Measurements from ENCODE around the gene MAPKAPK5. TPM values are rescaled to one million over a fixed set of nuclear protein-coding genes. Genes with fewer than 3 reads are reported as not detected.
A peak's percentile ranks its signal among the peaks of the same experiment; 100 is the strongest.

MAPKAPK5 gene
- total RNA-seq, 5 donors from 2014 or later (not counting 1 experiment from before 2014, with no cell fraction given), result 59.1 to 70.2 (median 65.3) TPM

- H3K27me3 Mint-ChIP-seq, result no peaks in the 10 kb centered on the region
- Histone ChIP-seq H3K27ac (ENCODE audit: low read length) (no peak overlapping the region), H3K27me3 (replicated peaks in 1 of 2; ENCODE audit: control insufficient read depth in 2 of 2, extremely low read depth in 1 of 2, insufficient read depth in 2 of 2, low read length in 1 of 2) (no peaks in the 10 kb centered on the region), H3K4me3 (ENCODE audit: control insufficient read depth in 1 of 2, extremely low read depth in 1 of 2, low read length in 1 of 2) (no peak overlapping the region), H3K9me3 (no peaks in the 10 kb centered on the region), H3K36me3 (ENCODE audit: control insufficient read depth in 2 of 2, extremely low read depth in 1 of 2, insufficient read depth in 1 of 2, low read length in 1 of 2) (peaks cover 0 to 13% of the 10 kb centered on the region in 2 donors), H3K4me1 (ENCODE audit: control insufficient read depth in 1 of 2, extremely low read depth in 1 of 2, insufficient read depth in 2 of 2, low read length in 2 of 2) (peaks cover 7 to 23% of the 10 kb centered on the region in 2 experiments)
- H3K27ac Mint-ChIP-seq, result peak overlapping the region in 1 of 2 donors; percentile 3
- peaks cover 56 to 57% (median 56%) of the 10 kb centered on the region in 3 donors for H3K4me1 Mint-ChIP-seq
- DNase-seq (no peak), ATAC-seq (replicated peaks in 1 of 4) (no peak)
- no peak overlapping the region for H3K4me3 Mint-ChIP-seq
- ChIA-PET POLR2A (no interaction called here), CTCF (no interaction called here)
- WGBS (ENCODE audit: insufficient coverage), result no CpG with 5 or more reads among the region's 2 CpGs
- no peaks in the 10 kb centered on the region for H3K9me3 Mint-ChIP-seq
- peaks cover 18% of the 10 kb centered on the region for H3K36me3 Mint-ChIP-seq
These were observed 4.0 kb downstream of the MAPKAPK5 start for GRCh38 chr12:111846016-111846415.

GRCh38 chr12:111850526-111850925, 8.5 kb downstream of the MAPKAPK5 start:
- ATAC-seq (replicated peaks in 1 of 4), result no peak
- peaks cover 4 to 9% of the 10 kb centered on the region in 2 donors for H3K36me3 ChIP-seq (ENCODE audit: control insufficient read depth in 2 of 2, extremely low read depth in 1 of 2, insufficient read depth in 1 of 2, low read length in 1 of 2)
- no peak overlapping the region for H3K27ac Mint-ChIP-seq
- CTCF ChIA-PET, result no interaction called here
- H3K4me3 Mint-ChIP-seq, result no peak overlapping the region
- DNase-seq, result no peak
- no peak overlapping the region for H3K4me3 ChIP-seq (ENCODE audit: control insufficient read depth in 1 of 2, extremely low read depth in 1 of 2, low read length in 1 of 2)
- H3K4me1 ChIP-seq (ENCODE audit: control insufficient read depth in 1 of 2, extremely low read depth in 1 of 2, insufficient read depth in 2 of 2, low read length in 2 of 2), result peaks cover 0 to 3% of the 10 kb centered on the region in 2 experiments
- H3K27me3 ChIP-seq (replicated peaks in 1 of 2; ENCODE audit: control insufficient read depth in 2 of 2, extremely low read depth in 1 of 2, insufficient read depth in 2 of 2, low read length in 1 of 2), result no peaks in the 10 kb centered on the region
- no peaks in the 10 kb centered on the region for H3K9me3 Mint-ChIP-seq
- 100% methylated on average over 2 of the region's 2 CpGs for WGBS (ENCODE audit: insufficient coverage)
- POLR2A ChIA-PET, result no interaction called here
- H3K9me3 ChIP-seq, result no peaks in the 10 kb centered on the region
- H3K4me1 Mint-ChIP-seq, result peaks cover 41 to 46% (median 43%) of the 10 kb centered on the region in 3 donors
- peaks cover 29% of the 10 kb centered on the region for H3K36me3 Mint-ChIP-seq
- H3K27me3 Mint-ChIP-seq, result no peaks in the 10 kb centered on the region
- no peak overlapping the region for H3K27ac ChIP-seq (ENCODE audit: low read length)

- Mint-ChIP-seq H3K9me3 (no peaks in the 10 kb centered on the region), H3K4me3 (no peak overlapping the region), H3K36me3 (peaks cover 23% of the 10 kb centered on the region), H3K4me1 (peaks cover 29 to 49% (median 43%) of the 10 kb centered on the region in 3 donors), H3K27me3 (no peaks in the 10 kb centered on the region), H3K27ac (no peak overlapping the region)
- Histone ChIP-seq H3K27me3 (replicated peaks in 1 of 2; ENCODE audit: control insufficient read depth in 2 of 2, extremely low read depth in 1 of 2, insufficient read depth in 2 of 2, low read length in 1 of 2) (no peaks in the 10 kb centered on the region), H3K4me1 (ENCODE audit: control insufficient read depth in 1 of 2, extremely low read depth in 1 of 2, insufficient read depth in 2 of 2, low read length in 2 of 2) (no peaks in the 10 kb centered on the region), H3K36me3 (ENCODE audit: control insufficient read depth in 2 of 2, extremely low read depth in 1 of 2, insufficient read depth in 1 of 2, low read length in 1 of 2) (peaks cover 4% of the 10 kb centered on the region in 2 donors), H3K9me3 (no peaks in the 10 kb centered on the region), H3K27ac (ENCODE audit: low read length) (no peak overlapping the region), H3K4me3 (ENCODE audit: control insufficient read depth in 1 of 2, extremely low read depth in 1 of 2, low read length in 1 of 2) (no peak overlapping the region)
- no peak for DNase-seq
- ATAC-seq (replicated peaks in 1 of 4), result no peak
- ChIA-PET CTCF (no interaction called here), POLR2A (no interaction called here)
- no CpG with 5 or more reads among the region's 2 CpGs for WGBS (ENCODE audit: insufficient coverage)
These were observed 16.2 kb downstream of the MAPKAPK5 start for GRCh38 chr12:111858186-111858585.

- 100% methylated on average over 5 of the region's 7 CpGs for WGBS (ENCODE audit: insufficient coverage)
- Mint-ChIP-seq H3K4me1 (peaks cover 27 to 50% (median 45%) of the 10 kb centered on the region in 3 donors), H3K9me3 (no peaks in the 10 kb centered on the region), H3K4me3 (no peak overlapping the region), H3K36me3 (peaks cover 22% of the 10 kb centered on the region), H3K27ac (no peak overlapping the region), H3K27me3 (no peaks in the 10 kb centered on the region)
- H3K4me3 ChIP-seq (ENCODE audit: control insufficient read depth in 1 of 2, extremely low read depth in 1 of 2, low read length in 1 of 2), result no peak overlapping the region
- no peak for ATAC-seq (replicated peaks in 1 of 4)
- no peaks in the 10 kb centered on the region for H3K27me3 ChIP-seq (replicated peaks in 1 of 2; ENCODE audit: control insufficient read depth in 2 of 2, extremely low read depth in 1 of 2, insufficient read depth in 2 of 2, low read length in 1 of 2)
- ChIA-PET CTCF (no interaction called here), POLR2A (interaction anchor here in 1 of 2 donors (0.6 kb wide), 1 partner anchor 10 kb away, joined by 4 read pairs; no protein-coding TSS in a partner anchor)
- no peak overlapping the region for H3K27ac ChIP-seq (ENCODE audit: low read length)
- no peaks in the 10 kb centered on the region for H3K9me3 ChIP-seq
- H3K36me3 ChIP-seq (ENCODE audit: control insufficient read depth in 2 of 2, extremely low read depth in 1 of 2, insufficient read depth in 1 of 2, low read length in 1 of 2), result peaks cover 0 to 4% of the 10 kb centered on the region in 2 donors
- DNase-seq, result no peak
- no peaks in the 10 kb centered on the region for H3K4me1 ChIP-seq (ENCODE audit: control insufficient read depth in 1 of 2, extremely low read depth in 1 of 2, insufficient read depth in 2 of 2, low read length in 2 of 2)
These were observed 16.8 kb downstream of the MAPKAPK5 start for GRCh38 chr12:111858778-111859177.

- CTCF ChIA-PET, result interaction anchor here in 1 of 2 donors (0.7 kb wide), 1 partner anchor 242 kb away, joined by 3 read pairs; no protein-coding TSS in a partner anchor
- Histone ChIP-seq H3K27me3 (replicated peaks in 1 of 2; ENCODE audit: control insufficient read depth in 2 of 2, extremely low read depth in 1 of 2, insufficient read depth in 2 of 2, low read length in 1 of 2) (no peaks in the 10 kb centered on the region), H3K4me3 (ENCODE audit: control insufficient read depth in 1 of 2, extremely low read depth in 1 of 2, low read length in 1 of 2) (no peak overlapping the region), H3K9me3 (no peaks in the 10 kb centered on the region), H3K4me1 (ENCODE audit: control insufficient read depth in 1 of 2, extremely low read depth in 1 of 2, insufficient read depth in 2 of 2, low read length in 2 of 2) (no peaks in the 10 kb centered on the region), H3K27ac (ENCODE audit: low read length) (no peak overlapping the region), H3K36me3 (ENCODE audit: control insufficient read depth in 2 of 2, extremely low read depth in 1 of 2, insufficient read depth in 1 of 2, low read length in 1 of 2) (peaks cover 9 to 47% of the 10 kb centered on the region in 2 donors)
- no peak for DNase-seq
- no CpG with 5 or more reads among the region's 1 CpG for WGBS (ENCODE audit: insufficient coverage)
- H3K4me1 Mint-ChIP-seq, result peaks cover 0 to 21% (median 15%) of the 10 kb centered on the region in 3 donors
- no peaks in the 10 kb centered on the region for H3K27me3 Mint-ChIP-seq
- POLR2A ChIA-PET, result no interaction called here
- H3K27ac Mint-ChIP-seq, result no peak overlapping the region
- peaks cover 31% of the 10 kb centered on the region for H3K36me3 Mint-ChIP-seq
- no peaks in the 10 kb centered on the region for H3K9me3 Mint-ChIP-seq
- no peak overlapping the region for H3K4me3 Mint-ChIP-seq
- no peak for ATAC-seq (replicated peaks in 1 of 4)
These were observed 22.9 kb downstream of the MAPKAPK5 start for GRCh38 chr12:111864913-111865312.

GRCh38 chr12:111867531-111867930, 25.5 kb downstream of the MAPKAPK5 start:
- WGBS (ENCODE audit: insufficient coverage), result no CpG with 5 or more reads among the region's 2 CpGs
- ChIA-PET CTCF (no interaction called here), POLR2A (no interaction called here)
- no peaks in the 10 kb centered on the region for H3K27me3 Mint-ChIP-seq
- no peak overlapping the region for H3K4me3 Mint-ChIP-seq
- H3K36me3 Mint-ChIP-seq, result peaks cover 49% of the 10 kb centered on the region
- H3K27me3 ChIP-seq (replicated peaks in 1 of 2; ENCODE audit: control insufficient read depth in 2 of 2, extremely low read depth in 1 of 2, insufficient read depth in 2 of 2, low read length in 1 of 2), result no peaks in the 10 kb centered on the region
- no peak for DNase-seq
- no peak overlapping the region for H3K27ac ChIP-seq (ENCODE audit: low read length)
- no peak for ATAC-seq (replicated peaks in 1 of 4)
- peaks cover 0 to 8% (median 5%) of the 10 kb centered on the region in 3 donors for H3K4me1 Mint-ChIP-seq
- H3K27ac Mint-ChIP-seq, result no peak overlapping the region
- H3K9me3 ChIP-seq, result no peaks in the 10 kb centered on the region
- H3K36me3 ChIP-seq (ENCODE audit: control insufficient read depth in 2 of 2, extremely low read depth in 1 of 2, insufficient read depth in 1 of 2, low read length in 1 of 2), result peaks cover 20 to 68% of the 10 kb centered on the region in 2 donors
- no peaks in the 10 kb centered on the region for H3K9me3 Mint-ChIP-seq
- no peak overlapping the region for H3K4me3 ChIP-seq (ENCODE audit: control insufficient read depth in 1 of 2, extremely low read depth in 1 of 2, low read length in 1 of 2)
- no peaks in the 10 kb centered on the region for H3K4me1 ChIP-seq (ENCODE audit: control insufficient read depth in 1 of 2, extremely low read depth in 1 of 2, insufficient read depth in 2 of 2, low read length in 2 of 2)
